WTC11 (cell line): ENCODE data around the gene DTNBP1. TPM values are rescaled to one million over a fixed set of nuclear protein-coding genes. Genes with fewer than 3 reads are reported as not detected.

Source experiments
- ATAC-seq: fragments of 200-7000 bp; cut with Tn5 transposase; 2 replicates; pipeline ENCODE4 v1.10.0; 2021; ENCODE audit warnings: mild to moderate bottlenecking, moderate library complexity
- CTCF ChIA-PET: fragments of 300-600 bp; sonication (Branson Sonifier 250); formaldehyde crosslinking; loops from one replicate; lab custom pipeline; 2021; ENCODE audit warnings: antibody characterized with exemption; lab: Charles Lee
- POLR2A ChIA-PET: fragments of 350-600 bp; sonication (Branson Sonifier 250); formaldehyde crosslinking; loops from one replicate; lab custom pipeline; 2021; ENCODE audit warnings: antibody characterized with exemption; lab: Charles Lee
- DNase-seq: peaks from one replicate; pipeline ENCODE4 v3.0.0; 2021; ENCODE audit warnings: low spot score
- H3K27ac Mint-ChIP-seq: 2 replicates; pipeline ENCODE4 v1.8.0; 2021; ENCODE audit warnings: mixed read lengths
- H3K27me3 Mint-ChIP-seq: 2 replicates; pipeline ENCODE4 v1.8.0; 2021; ENCODE audit warnings: low read depth, mild to moderate bottlenecking, moderate library complexity, mixed read lengths
- H3K36me3 Mint-ChIP-seq: 2 replicates; pipeline ENCODE4 v1.8.0; 2021; ENCODE audit warnings: mixed read lengths
- H3K4me1 Mint-ChIP-seq: 2 replicates; pipeline ENCODE4 v1.8.0; 2022; ENCODE audit warnings: mixed read lengths
- H3K4me3 Mint-ChIP-seq: 2 replicates; pipeline ENCODE4 v1.8.0; 2021; ENCODE audit warnings: mild to moderate bottlenecking, moderate library complexity, mixed read lengths
- H3K9me3 Mint-ChIP-seq: 2 replicates; pipeline ENCODE4 v1.8.0; 2021; ENCODE audit warnings: mixed read lengths
- CREB1 ChIP-seq: sonication (generic); formaldehyde crosslinking; IDR thresholded peaks from 2 replicates; pipeline ENCODE4 v1.8.0; 2023; ENCODE audit warnings: mild to moderate bottlenecking, missing genetic modification reagents
- E2F4 ChIP-seq: sonication (generic); formaldehyde crosslinking; IDR thresholded peaks from 2 replicates; pipeline ENCODE4 v1.8.1; 2022; ENCODE audit warnings: low read depth, mild to moderate bottlenecking, moderate library complexity, missing genetic modification reagents, borderline replicate concordance
- GRHL2 ChIP-seq: fragments of 250-450 bp; sonication (Bioruptor Pico); IDR thresholded peaks from 2 replicates; pipeline ENCODE4 v1.8.0; 2022; ENCODE audit warnings: mild to moderate bottlenecking, moderate library complexity; ENCODE audit not compliant: insufficient replicate concordance, severe bottlenecking
- PRDM15 ChIP-seq: sonication (generic); formaldehyde crosslinking; IDR thresholded peaks from 2 replicates; pipeline ENCODE4 v1.8.0; 2022; ENCODE audit warnings: missing genetic modification reagents
- PRRX2 ChIP-seq: fragments of 250-450 bp; sonication (Bioruptor Pico); IDR thresholded peaks from 2 replicates; pipeline ENCODE4 v1.8.0; 2021; ENCODE audit warnings: mild to moderate bottlenecking
- SOX15 ChIP-seq: fragments of 250-450 bp; sonication (Bioruptor Pico); IDR thresholded peaks from 2 replicates; pipeline ENCODE4 v1.9.0; 2021; ENCODE audit warnings: mild to moderate bottlenecking
- TEAD1 ChIP-seq: sonication (generic); formaldehyde crosslinking; IDR thresholded peaks from 2 replicates; pipeline ENCODE4 v1.8.0; 2022; ENCODE audit warnings: mild to moderate bottlenecking, missing genetic modification reagents
- USF2 ChIP-seq: sonication (generic); formaldehyde crosslinking; IDR thresholded peaks from 2 replicates; pipeline ENCODE4 v1.8.1; 2023; ENCODE audit warnings: mild to moderate bottlenecking, missing genetic modification reagents, moderate library complexity
- ZNF263 ChIP-seq: sonication (generic); formaldehyde crosslinking; IDR thresholded peaks from 2 replicates; pipeline ENCODE4 v1.8.1; 2022; ENCODE audit warnings: low read depth, mild to moderate bottlenecking, moderate library complexity, missing genetic modification reagents
- ZNF671 ChIP-seq: fragments of 250-450 bp; sonication (Bioruptor Pico); IDR thresholded peaks from 2 replicates; pipeline ENCODE4 v1.8.0; 2021; ENCODE audit warnings: mild to moderate bottlenecking
- total RNA-seq: library from RNA; stranded (reverse); gene quantifications from 3 replicates; pipeline ENCODE4 v1.2.3, GENCODE V29; 2021
- TF ChIP-seq, protein P1 (sequence below): sonication (generic); formaldehyde crosslinking; IDR thresholded peaks from 2 replicates; pipeline ENCODE4 v1.8.0; 2022; ENCODE audit warnings: mild to moderate bottlenecking, missing genetic modification reagents
- TF ChIP-seq, protein P2 (sequence below): sonication (generic); formaldehyde crosslinking; conservative IDR thresholded peaks from 2 replicates; pipeline ENCODE4 v1.8.1; 2023; ENCODE audit warnings: mild to moderate bottlenecking, low read depth, missing genetic modification reagents, moderate library complexity
- TF ChIP-seq, protein P3 (sequence below): fragments of 200-600 bp; IDR thresholded peaks from 2 replicates; pipeline ENCODE4 v1.8.0; 2022; ENCODE audit warnings: antibody characterized with exemption
- TF ChIP-seq, protein P4 (sequence below): fragments of 250-450 bp; sonication (Bioruptor Pico); IDR thresholded peaks from 2 replicates; pipeline ENCODE4 v1.9.0; 2021; ENCODE audit warnings: mild to moderate bottlenecking
- TF ChIP-seq, protein P5 (sequence below): sonication (generic); formaldehyde crosslinking; IDR thresholded peaks from 2 replicates; pipeline ENCODE4 v1.8.0; 2023; ENCODE audit warnings: missing genetic modification reagents, mild to moderate bottlenecking, borderline replicate concordance

DTNBP1 gene
- total RNA-seq, 1 experiment from 2014 or later: 15.1 TPM

- no peak for DNase-seq
- H3K27me3 Mint-ChIP-seq: no peaks in the 10 kb centered on the region
- peaks cover 22% of the 10 kb centered on the region for H3K4me1 Mint-ChIP-seq
- TF ChIP-seq, protein P1, sequence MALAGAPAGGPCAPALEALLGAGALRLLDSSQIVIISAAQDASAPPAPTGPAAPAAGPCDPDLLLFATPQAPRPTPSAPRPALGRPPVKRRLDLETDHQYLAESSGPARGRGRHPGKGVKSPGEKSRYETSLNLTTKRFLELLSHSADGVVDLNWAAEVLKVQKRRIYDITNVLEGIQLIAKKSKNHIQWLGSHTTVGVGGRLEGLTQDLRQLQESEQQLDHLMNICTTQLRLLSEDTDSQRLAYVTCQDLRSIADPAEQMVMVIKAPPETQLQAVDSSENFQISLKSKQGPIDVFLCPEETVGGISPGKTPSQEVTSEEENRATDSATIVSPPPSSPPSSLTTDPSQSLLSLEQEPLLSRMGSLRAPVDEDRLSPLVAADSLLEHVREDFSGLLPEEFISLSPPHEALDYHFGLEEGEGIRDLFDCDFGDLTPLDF (CRISPR knock-in tag): no peak
- no peak for TF ChIP-seq E2F4 (CRISPR knock-in tag)
- TF ChIP-seq, protein P2, sequence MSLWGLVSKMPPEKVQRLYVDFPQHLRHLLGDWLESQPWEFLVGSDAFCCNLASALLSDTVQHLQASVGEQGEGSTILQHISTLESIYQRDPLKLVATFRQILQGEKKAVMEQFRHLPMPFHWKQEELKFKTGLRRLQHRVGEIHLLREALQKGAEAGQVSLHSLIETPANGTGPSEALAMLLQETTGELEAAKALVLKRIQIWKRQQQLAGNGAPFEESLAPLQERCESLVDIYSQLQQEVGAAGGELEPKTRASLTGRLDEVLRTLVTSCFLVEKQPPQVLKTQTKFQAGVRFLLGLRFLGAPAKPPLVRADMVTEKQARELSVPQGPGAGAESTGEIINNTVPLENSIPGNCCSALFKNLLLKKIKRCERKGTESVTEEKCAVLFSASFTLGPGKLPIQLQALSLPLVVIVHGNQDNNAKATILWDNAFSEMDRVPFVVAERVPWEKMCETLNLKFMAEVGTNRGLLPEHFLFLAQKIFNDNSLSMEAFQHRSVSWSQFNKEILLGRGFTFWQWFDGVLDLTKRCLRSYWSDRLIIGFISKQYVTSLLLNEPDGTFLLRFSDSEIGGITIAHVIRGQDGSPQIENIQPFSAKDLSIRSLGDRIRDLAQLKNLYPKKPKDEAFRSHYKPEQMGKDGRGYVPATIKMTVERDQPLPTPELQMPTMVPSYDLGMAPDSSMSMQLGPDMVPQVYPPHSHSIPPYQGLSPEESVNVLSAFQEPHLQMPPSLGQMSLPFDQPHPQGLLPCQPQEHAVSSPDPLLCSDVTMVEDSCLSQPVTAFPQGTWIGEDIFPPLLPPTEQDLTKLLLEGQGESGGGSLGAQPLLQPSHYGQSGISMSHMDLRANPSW (CRISPR knock-in tag): no peak
- TF ChIP-seq USF2: no peak
- no peak for TF ChIP-seq TEAD1 (CRISPR knock-in tag)
- TF ChIP-seq GRHL2 (CRISPR knock-in tag): no peak
- no peak for TF ChIP-seq SOX15
- TF ChIP-seq PRRX2 (CRISPR knock-in tag): no peak
- no peak for TF ChIP-seq PRDM15
- TF ChIP-seq, protein P3, sequence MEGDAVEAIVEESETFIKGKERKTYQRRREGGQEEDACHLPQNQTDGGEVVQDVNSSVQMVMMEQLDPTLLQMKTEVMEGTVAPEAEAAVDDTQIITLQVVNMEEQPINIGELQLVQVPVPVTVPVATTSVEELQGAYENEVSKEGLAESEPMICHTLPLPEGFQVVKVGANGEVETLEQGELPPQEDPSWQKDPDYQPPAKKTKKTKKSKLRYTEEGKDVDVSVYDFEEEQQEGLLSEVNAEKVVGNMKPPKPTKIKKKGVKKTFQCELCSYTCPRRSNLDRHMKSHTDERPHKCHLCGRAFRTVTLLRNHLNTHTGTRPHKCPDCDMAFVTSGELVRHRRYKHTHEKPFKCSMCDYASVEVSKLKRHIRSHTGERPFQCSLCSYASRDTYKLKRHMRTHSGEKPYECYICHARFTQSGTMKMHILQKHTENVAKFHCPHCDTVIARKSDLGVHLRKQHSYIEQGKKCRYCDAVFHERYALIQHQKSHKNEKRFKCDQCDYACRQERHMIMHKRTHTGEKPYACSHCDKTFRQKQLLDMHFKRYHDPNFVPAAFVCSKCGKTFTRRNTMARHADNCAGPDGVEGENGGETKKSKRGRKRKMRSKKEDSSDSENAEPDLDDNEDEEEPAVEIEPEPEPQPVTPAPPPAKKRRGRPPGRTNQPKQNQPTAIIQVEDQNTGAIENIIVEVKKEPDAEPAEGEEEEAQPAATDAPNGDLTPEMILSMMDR: no peak
- no peak for TF ChIP-seq ZNF263 (CRISPR knock-in tag)
- TF ChIP-seq, protein P4, sequence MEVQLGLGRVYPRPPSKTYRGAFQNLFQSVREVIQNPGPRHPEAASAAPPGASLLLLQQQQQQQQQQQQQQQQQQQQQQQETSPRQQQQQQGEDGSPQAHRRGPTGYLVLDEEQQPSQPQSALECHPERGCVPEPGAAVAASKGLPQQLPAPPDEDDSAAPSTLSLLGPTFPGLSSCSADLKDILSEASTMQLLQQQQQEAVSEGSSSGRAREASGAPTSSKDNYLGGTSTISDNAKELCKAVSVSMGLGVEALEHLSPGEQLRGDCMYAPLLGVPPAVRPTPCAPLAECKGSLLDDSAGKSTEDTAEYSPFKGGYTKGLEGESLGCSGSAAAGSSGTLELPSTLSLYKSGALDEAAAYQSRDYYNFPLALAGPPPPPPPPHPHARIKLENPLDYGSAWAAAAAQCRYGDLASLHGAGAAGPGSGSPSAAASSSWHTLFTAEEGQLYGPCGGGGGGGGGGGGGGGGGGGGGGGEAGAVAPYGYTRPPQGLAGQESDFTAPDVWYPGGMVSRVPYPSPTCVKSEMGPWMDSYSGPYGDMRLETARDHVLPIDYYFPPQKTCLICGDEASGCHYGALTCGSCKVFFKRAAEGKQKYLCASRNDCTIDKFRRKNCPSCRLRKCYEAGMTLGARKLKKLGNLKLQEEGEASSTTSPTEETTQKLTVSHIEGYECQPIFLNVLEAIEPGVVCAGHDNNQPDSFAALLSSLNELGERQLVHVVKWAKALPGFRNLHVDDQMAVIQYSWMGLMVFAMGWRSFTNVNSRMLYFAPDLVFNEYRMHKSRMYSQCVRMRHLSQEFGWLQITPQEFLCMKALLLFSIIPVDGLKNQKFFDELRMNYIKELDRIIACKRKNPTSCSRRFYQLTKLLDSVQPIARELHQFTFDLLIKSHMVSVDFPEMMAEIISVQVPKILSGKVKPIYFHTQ: no peak
- TF ChIP-seq CREB1 (CRISPR knock-in tag): no peak
- TF ChIP-seq, protein P5, sequence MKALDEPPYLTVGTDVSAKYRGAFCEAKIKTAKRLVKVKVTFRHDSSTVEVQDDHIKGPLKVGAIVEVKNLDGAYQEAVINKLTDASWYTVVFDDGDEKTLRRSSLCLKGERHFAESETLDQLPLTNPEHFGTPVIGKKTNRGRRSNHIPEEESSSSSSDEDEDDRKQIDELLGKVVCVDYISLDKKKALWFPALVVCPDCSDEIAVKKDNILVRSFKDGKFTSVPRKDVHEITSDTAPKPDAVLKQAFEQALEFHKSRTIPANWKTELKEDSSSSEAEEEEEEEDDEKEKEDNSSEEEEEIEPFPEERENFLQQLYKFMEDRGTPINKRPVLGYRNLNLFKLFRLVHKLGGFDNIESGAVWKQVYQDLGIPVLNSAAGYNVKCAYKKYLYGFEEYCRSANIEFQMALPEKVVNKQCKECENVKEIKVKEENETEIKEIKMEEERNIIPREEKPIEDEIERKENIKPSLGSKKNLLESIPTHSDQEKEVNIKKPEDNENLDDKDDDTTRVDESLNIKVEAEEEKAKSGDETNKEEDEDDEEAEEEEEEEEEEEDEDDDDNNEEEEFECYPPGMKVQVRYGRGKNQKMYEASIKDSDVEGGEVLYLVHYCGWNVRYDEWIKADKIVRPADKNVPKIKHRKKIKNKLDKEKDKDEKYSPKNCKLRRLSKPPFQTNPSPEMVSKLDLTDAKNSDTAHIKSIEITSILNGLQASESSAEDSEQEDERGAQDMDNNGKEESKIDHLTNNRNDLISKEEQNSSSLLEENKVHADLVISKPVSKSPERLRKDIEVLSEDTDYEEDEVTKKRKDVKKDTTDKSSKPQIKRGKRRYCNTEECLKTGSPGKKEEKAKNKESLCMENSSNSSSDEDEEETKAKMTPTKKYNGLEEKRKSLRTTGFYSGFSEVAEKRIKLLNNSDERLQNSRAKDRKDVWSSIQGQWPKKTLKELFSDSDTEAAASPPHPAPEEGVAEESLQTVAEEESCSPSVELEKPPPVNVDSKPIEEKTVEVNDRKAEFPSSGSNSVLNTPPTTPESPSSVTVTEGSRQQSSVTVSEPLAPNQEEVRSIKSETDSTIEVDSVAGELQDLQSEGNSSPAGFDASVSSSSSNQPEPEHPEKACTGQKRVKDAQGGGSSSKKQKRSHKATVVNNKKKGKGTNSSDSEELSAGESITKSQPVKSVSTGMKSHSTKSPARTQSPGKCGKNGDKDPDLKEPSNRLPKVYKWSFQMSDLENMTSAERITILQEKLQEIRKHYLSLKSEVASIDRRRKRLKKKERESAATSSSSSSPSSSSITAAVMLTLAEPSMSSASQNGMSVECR (CRISPR knock-in tag): no peak
- TF ChIP-seq ZNF671 (CRISPR knock-in tag): no peak
- ChIA-PET POLR2A (interaction anchor here (1.3 kb wide), 1 partner anchor 11 kb away, joined by 3 read pairs; no protein-coding TSS in a partner anchor), CTCF (no interaction called here)
- peaks cover 85% of the 10 kb centered on the region for H3K36me3 Mint-ChIP-seq
- H3K4me3 Mint-ChIP-seq: no peak overlapping the region
- H3K9me3 Mint-ChIP-seq: no peaks in the 10 kb centered on the region
- no peak overlapping the region for H3K27ac Mint-ChIP-seq
- no peak for ATAC-seq
These were observed 150.1 kb downstream of the DTNBP1 start for GRCh38 chr6:15512721-15513120.
